AG10803 (cell line): ENCODE measurements around the gene TIMM44.

Source experiments
- DNase-seq: peaks from one replicate; pipeline ENCODE4 v3.0.0; 2010; ENCODE audit warnings: low read depth
- H3K4me3 ChIP-seq: 2 replicates; pipeline ENCODE4 v1.5.1; 2011; ENCODE audit warnings: mild to moderate bottlenecking, low read length, control low read depth
- CTCF ChIP-seq: conservative IDR thresholded peaks from 2 replicates; pipeline ENCODE4 v1.5.1; 2011; ENCODE audit warnings: mild to moderate bottlenecking, low read length, control low read depth, inconsistent platforms

The TIMM44 gene

GRCh38 chr19:7901337-7901736, 42.1 kb downstream of the TIMM44 start:
- no peak for DNase-seq
- H3K4me3 ChIP-seq = no peak overlapping the region
- no peak for TF ChIP-seq CTCF

GRCh38 chr19:7900931-7901330, 42.5 kb downstream of the TIMM44 start:
- DNase-seq = no peak
- no peak overlapping the region for H3K4me3 ChIP-seq
- TF ChIP-seq CTCF = no peak

DNA sequence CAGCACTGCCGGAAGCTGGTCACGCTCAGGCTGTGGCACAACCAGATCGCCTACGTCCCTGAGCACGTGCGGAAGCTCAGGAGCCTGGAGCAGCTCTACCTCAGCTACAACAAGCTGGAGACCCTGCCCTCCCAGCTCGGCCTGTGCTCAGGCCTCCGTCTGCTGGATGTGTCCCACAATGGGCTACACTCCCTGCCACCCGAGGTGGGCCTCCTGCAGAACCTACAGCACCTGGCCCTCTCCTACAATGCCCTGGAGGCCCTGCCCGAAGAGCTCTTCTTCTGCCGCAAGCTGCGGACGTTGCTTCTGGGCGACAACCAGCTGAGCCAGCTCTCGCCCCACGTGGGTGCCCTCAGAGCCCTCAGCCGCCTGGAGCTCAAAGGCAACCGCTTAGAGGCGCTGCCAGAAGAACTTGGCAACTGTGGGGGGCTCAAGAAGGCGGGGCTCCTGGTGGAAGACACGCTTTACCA, 43.0 kb downstream of the TIMM44 start:
- no peak for TF ChIP-seq CTCF
- no peak overlapping the region for H3K4me3 ChIP-seq
- no peak for DNase-seq

DNA sequence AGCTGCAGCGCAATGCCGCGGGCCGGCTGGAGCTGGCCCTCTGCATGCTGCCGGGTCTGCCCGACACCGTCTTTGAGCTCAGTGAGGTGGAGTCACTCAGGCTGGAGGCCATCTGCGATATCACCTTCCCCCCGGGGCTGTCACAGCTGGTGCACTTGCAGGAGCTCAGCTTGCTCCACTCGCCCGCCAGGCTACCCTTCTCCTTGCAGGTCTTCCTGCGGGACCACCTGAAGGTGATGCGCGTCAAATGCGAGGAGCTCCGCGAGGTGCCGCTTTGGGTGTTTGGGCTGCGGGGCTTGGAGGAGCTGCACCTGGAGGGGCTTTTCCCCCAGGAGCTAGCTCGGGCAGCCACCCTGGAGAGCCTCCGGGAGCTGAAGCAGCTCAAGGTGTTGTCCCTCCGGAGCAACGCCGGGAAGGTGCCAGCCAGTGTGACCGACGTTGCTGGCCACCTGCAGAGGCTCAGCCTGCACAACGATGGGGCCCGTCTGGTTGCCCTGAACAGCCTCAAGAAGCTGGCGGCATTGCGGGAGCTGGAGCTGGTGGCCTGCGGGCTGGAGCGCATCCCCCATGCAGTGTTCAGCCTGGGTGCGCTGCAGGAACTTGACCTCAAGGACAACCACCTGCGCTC, 43.6 kb downstream of the TIMM44 start:
- DNase-seq = no peak
- H3K4me3 ChIP-seq = no peak overlapping the region
- no peak for TF ChIP-seq CTCF

- TF ChIP-seq CTCF = no peak
- no peak for DNase-seq
- H3K4me3 ChIP-seq = no peak overlapping the region
These were observed 44.5 kb downstream of the TIMM44 start for GRCh38 chr19:7898967-7899366.

DNA sequence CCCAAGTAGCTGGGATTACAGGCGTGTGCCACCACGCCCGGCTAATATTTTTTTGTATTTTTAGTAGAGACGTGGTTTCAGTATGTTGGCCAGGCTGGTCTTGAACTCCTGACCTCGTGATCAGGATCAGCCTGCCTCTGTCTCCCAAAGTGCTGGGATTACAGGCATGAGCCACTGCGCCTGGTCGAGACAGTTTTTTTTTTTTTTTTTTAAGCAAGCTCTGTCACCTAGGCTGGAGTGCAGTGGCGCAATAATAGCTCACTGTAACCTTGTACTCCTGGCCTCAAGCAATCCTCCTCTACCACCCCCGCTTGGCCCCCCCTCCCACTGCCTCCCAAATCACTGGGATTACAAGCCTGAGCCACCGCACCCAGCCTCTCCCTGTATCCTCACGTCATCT, 46.2 kb downstream of the TIMM44 start:
- TF ChIP-seq CTCF = no peak
- H3K4me3 ChIP-seq = no peak overlapping the region
- no peak for DNase-seq

- TF ChIP-seq CTCF = no peak
- DNase-seq = no peak
- no peak overlapping the region for H3K4me3 ChIP-seq
These were observed 47.9 kb downstream of the TIMM44 start for GRCh38 chr19:7895565-7895964.
